ENCODE measurements around the gene PCDH12.

DNA sequence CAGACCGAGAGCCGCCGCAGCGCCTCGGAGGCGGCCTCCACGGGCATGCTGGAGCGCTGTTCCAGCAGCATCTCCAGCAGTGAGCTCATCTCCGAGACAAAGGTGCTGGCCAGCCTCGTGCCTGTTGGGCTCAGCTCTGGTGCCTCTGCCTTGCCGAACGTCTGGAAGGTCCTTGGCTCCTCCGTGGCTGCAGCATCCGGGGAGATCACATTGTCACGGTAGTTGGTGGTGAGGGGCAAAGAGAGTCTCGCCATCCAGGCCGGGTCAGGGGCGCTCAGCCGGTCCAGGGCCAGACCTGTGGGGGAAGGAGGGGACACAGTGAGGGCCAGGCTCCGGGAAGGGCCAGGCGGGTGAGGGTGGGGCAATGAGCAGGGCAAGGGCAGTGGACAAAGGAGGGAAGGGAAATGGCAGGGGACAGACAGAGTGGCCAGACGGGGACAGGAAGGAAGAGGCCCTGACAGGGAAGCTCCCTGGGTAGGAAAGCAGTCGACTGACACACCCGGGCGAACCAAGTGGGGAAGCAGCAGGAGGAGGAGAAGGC is 12.4 kb downstream of the PCDH12 start:
- TF ChIP-seq, protein P1, sequence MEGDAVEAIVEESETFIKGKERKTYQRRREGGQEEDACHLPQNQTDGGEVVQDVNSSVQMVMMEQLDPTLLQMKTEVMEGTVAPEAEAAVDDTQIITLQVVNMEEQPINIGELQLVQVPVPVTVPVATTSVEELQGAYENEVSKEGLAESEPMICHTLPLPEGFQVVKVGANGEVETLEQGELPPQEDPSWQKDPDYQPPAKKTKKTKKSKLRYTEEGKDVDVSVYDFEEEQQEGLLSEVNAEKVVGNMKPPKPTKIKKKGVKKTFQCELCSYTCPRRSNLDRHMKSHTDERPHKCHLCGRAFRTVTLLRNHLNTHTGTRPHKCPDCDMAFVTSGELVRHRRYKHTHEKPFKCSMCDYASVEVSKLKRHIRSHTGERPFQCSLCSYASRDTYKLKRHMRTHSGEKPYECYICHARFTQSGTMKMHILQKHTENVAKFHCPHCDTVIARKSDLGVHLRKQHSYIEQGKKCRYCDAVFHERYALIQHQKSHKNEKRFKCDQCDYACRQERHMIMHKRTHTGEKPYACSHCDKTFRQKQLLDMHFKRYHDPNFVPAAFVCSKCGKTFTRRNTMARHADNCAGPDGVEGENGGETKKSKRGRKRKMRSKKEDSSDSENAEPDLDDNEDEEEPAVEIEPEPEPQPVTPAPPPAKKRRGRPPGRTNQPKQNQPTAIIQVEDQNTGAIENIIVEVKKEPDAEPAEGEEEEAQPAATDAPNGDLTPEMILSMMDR (IDR thresholded peaks at IDR 0.05), result no peak
- TF ChIP-seq EZH2phosphoT487 (IDR thresholded peaks at IDR 0.05), result no peak
- no peak for TF ChIP-seq EZH2 (IDR thresholded peaks at IDR 0.05)

All from neural progenitor cell (in vitro differentiated cells).